WTC11 (cell line): ENCODE measurements around the gene KIF26A. TPM values are rescaled to one million over a fixed set of nuclear protein-coding genes. Genes with fewer than 3 reads are reported as not detected.

Experiments
- ATAC-seq: fragments of 200-7000 bp; cut with Tn5 transposase; 2 replicates; pipeline ENCODE4 v1.10.0; 2021; ENCODE audit warnings: mild to moderate bottlenecking, moderate library complexity
- CTCF ChIA-PET: fragments of 300-600 bp; sonication (Branson Sonifier 250); formaldehyde crosslinking; loops from one replicate; lab custom pipeline; 2021; ENCODE audit warnings: antibody characterized with exemption; lab: Charles Lee
- POLR2A ChIA-PET: fragments of 350-600 bp; sonication (Branson Sonifier 250); formaldehyde crosslinking; loops from one replicate; lab custom pipeline; 2021; ENCODE audit warnings: antibody characterized with exemption; lab: Charles Lee
- DNase-seq: peaks from one replicate; pipeline ENCODE4 v3.0.0; 2021; ENCODE audit warnings: low spot score
- H3K27ac Mint-ChIP-seq: 2 replicates; pipeline ENCODE4 v1.8.0; 2021; ENCODE audit warnings: mixed read lengths
- H3K27me3 Mint-ChIP-seq: 2 replicates; pipeline ENCODE4 v1.8.0; 2021; ENCODE audit warnings: low read depth, mild to moderate bottlenecking, moderate library complexity, mixed read lengths
- H3K36me3 Mint-ChIP-seq: 2 replicates; pipeline ENCODE4 v1.8.0; 2021; ENCODE audit warnings: mixed read lengths
- H3K4me1 Mint-ChIP-seq: 2 replicates; pipeline ENCODE4 v1.8.0; 2022; ENCODE audit warnings: mixed read lengths
- H3K4me3 Mint-ChIP-seq: 2 replicates; pipeline ENCODE4 v1.8.0; 2021; ENCODE audit warnings: mild to moderate bottlenecking, moderate library complexity, mixed read lengths
- H3K9me3 Mint-ChIP-seq: 2 replicates; pipeline ENCODE4 v1.8.0; 2021; ENCODE audit warnings: mixed read lengths
- CREB1 ChIP-seq: sonication (generic); formaldehyde crosslinking; IDR thresholded peaks from 2 replicates; pipeline ENCODE4 v1.8.0; 2023; ENCODE audit warnings: mild to moderate bottlenecking, missing genetic modification reagents
- JAZF1 ChIP-seq: fragments of 250-450 bp; sonication (Bioruptor Pico); IDR thresholded peaks from 2 replicates; pipeline ENCODE4 v1.9.0; 2021; ENCODE audit warnings: moderate library complexity, mild to moderate bottlenecking, inconsistent platforms
- JUN ChIP-seq: sonication (generic); formaldehyde crosslinking; IDR thresholded peaks from 2 replicates; pipeline ENCODE4 v1.8.0; 2023; ENCODE audit warnings: mild to moderate bottlenecking, missing genetic modification reagents
- NFATC4 ChIP-seq: fragments of 250-450 bp; sonication (Bioruptor Pico); IDR thresholded peaks from 2 replicates; pipeline ENCODE4 v1.9.0; 2021; ENCODE audit warnings: mild to moderate bottlenecking
- NR1H2 ChIP-seq: sonication (generic); formaldehyde crosslinking; IDR thresholded peaks from 2 replicates; pipeline ENCODE4 v1.9.0; 2021; ENCODE audit warnings: mild to moderate bottlenecking, moderate library complexity, missing genetic modification reagents
- ZNF121 ChIP-seq: sonication (generic); formaldehyde crosslinking; IDR thresholded peaks from 2 replicates; pipeline ENCODE4 v1.8.0; 2023; ENCODE audit warnings: missing genetic modification reagents
- ZNF138 ChIP-seq: sonication (generic); formaldehyde crosslinking; conservative IDR thresholded peaks from 2 replicates; pipeline ENCODE4 v1.8.1; 2022; ENCODE audit warnings: mild to moderate bottlenecking, moderate library complexity, missing genetic modification reagents
- ZNF671 ChIP-seq: fragments of 250-450 bp; sonication (Bioruptor Pico); IDR thresholded peaks from 2 replicates; pipeline ENCODE4 v1.8.0; 2021; ENCODE audit warnings: mild to moderate bottlenecking
- total RNA-seq: library from RNA; stranded (reverse); gene quantifications from 3 replicates; pipeline ENCODE4 v1.2.3, GENCODE V29; 2021
- TF ChIP-seq, protein P1 (sequence below): fragments of 200-600 bp; IDR thresholded peaks from 2 replicates; pipeline ENCODE4 v1.8.0; 2022; ENCODE audit warnings: antibody characterized with exemption
- TF ChIP-seq, protein P2 (sequence below): sonication (generic); formaldehyde crosslinking; IDR thresholded peaks from 2 replicates; pipeline ENCODE4 v1.8.1; 2023; ENCODE audit warnings: mild to moderate bottlenecking, missing genetic modification reagents
- TF ChIP-seq, protein P3 (sequence below): sonication (generic); formaldehyde crosslinking; IDR thresholded peaks from 2 replicates; pipeline ENCODE4 v1.8.0; 2022; ENCODE audit warnings: missing genetic modification reagents
- TF ChIP-seq, protein P4 (sequence below): fragments of 250-450 bp; sonication (Bioruptor Pico); conservative IDR thresholded peaks from 2 replicates; pipeline ENCODE4 v1.9.0; 2021; ENCODE audit warnings: mild to moderate bottlenecking
- TF ChIP-seq, protein P5 (sequence below): fragments of 250-450 bp; sonication (Bioruptor Pico); IDR thresholded peaks from 2 replicates; pipeline ENCODE4 v1.9.0; 2021; ENCODE audit warnings: moderate library complexity, mild to moderate bottlenecking, inconsistent platforms, borderline replicate concordance
- TF ChIP-seq, protein P6 (sequence below): fragments of 250-450 bp; sonication (Bioruptor Pico); IDR thresholded peaks from 2 replicates; pipeline ENCODE4 v1.8.0; 2021; ENCODE audit warnings: mild to moderate bottlenecking
- TF ChIP-seq, protein P7 (sequence below): sonication (generic); formaldehyde crosslinking; IDR thresholded peaks from 2 replicates; pipeline ENCODE4 v1.8.1; 2022; ENCODE audit warnings: mild to moderate bottlenecking, moderate library complexity, missing genetic modification reagents
- TF ChIP-seq, protein P8 (sequence below): fragments of 250-450 bp; sonication (Bioruptor Pico); IDR thresholded peaks from 2 replicates; pipeline ENCODE4 v2.1.2; 2022; ENCODE audit warnings: mild to moderate bottlenecking, moderate library complexity

Gene KIF26A
- total RNA-seq, 1 experiment from 2014 or later = 53.4 TPM

DNA sequence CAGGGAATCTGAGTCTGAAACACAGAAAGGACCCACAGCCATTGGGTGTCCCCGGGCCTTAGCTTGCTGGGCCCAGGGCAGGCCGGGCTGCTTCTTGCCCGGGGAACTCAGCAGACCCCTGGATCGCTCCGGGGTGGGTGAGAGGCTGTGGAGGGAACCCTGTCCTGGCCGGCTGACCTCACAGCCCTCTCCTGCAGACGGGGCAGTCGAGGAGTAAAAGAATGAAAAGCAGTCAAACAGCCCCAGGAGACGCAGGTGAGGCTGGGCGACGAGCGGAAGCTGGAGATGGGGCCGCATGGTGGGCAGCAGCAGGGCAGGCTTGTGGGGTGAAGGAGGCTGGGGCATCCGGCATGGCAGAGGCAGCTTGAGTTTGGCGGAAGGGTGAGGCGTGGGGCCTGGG is 57.0 kb downstream of the KIF26A start:
- no peak overlapping the region for H3K4me3 Mint-ChIP-seq
- CTCF ChIA-PET = interaction anchor here (1.1 to 1.6 kb wide), 5 partner anchors 9 to 175 kb away, joined by 3 to 10 read pairs (median 3); no protein-coding TSS in a partner anchor
- no peaks in the 10 kb centered on the region for H3K36me3 Mint-ChIP-seq
- ATAC-seq = no peak
- POLR2A ChIA-PET = no interaction called here
- TF ChIP-seq JUN (CRISPR knock-in tag) (no peak), ZNF671 (CRISPR knock-in tag) (no peak), ZNF121 (CRISPR knock-in tag) (no peak)
- TF ChIP-seq, all 79 proteins: peak for 0
- DNase-seq = no peak
- peaks cover 5% of the 10 kb centered on the region; the same call in 1 of the 2 replicates for H3K4me1 Mint-ChIP-seq
- H3K27ac Mint-ChIP-seq = peak overlapping the region; percentile 72; the same call in 1 of the 2 replicates
- no peaks in the 10 kb centered on the region for H3K9me3 Mint-ChIP-seq
- H3K27me3 Mint-ChIP-seq = no peaks in the 10 kb centered on the region

DNA sequence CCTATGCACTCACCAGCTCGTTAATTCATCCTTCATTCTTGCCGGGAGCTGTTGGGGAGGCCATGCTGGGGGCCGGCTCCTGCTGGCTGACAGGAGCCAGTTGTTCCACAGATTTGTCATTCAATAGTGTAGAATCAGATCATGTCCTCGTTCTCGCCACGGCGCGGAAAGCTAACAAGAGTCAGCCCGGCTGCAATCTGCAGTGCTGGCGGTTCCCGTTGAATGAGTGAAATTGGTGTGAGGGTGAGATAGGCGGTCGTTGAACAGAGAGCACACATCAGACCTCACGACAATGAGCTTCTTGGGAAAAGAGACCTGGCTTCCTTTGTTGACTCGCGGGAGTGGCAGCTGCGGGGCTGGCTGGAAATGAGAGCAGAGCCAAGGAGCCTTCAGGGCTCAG is 57.5 kb downstream of the KIF26A start:
- CTCF ChIA-PET = interaction anchor here (0.9 to 1.6 kb wide), 6 partner anchors 9 to 175 kb away, joined by 3 to 10 read pairs (median 4); no protein-coding TSS in a partner anchor
- DNase-seq (no peak), ATAC-seq (no peak)
- H3K9me3 Mint-ChIP-seq = no peaks in the 10 kb centered on the region
- no peaks in the 10 kb centered on the region for H3K27me3 Mint-ChIP-seq
- H3K27ac Mint-ChIP-seq = peak overlapping the region; percentile 72
- POLR2A ChIA-PET = no interaction called here
- H3K4me3 Mint-ChIP-seq = no peak overlapping the region
- H3K36me3 Mint-ChIP-seq = no peaks in the 10 kb centered on the region
- TF ChIP-seq, protein P1, sequence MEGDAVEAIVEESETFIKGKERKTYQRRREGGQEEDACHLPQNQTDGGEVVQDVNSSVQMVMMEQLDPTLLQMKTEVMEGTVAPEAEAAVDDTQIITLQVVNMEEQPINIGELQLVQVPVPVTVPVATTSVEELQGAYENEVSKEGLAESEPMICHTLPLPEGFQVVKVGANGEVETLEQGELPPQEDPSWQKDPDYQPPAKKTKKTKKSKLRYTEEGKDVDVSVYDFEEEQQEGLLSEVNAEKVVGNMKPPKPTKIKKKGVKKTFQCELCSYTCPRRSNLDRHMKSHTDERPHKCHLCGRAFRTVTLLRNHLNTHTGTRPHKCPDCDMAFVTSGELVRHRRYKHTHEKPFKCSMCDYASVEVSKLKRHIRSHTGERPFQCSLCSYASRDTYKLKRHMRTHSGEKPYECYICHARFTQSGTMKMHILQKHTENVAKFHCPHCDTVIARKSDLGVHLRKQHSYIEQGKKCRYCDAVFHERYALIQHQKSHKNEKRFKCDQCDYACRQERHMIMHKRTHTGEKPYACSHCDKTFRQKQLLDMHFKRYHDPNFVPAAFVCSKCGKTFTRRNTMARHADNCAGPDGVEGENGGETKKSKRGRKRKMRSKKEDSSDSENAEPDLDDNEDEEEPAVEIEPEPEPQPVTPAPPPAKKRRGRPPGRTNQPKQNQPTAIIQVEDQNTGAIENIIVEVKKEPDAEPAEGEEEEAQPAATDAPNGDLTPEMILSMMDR = no peak
- TF ChIP-seq NR1H2 (CRISPR knock-in tag) = no peak
- no peak for TF ChIP-seq NFATC4 (CRISPR knock-in tag)
- TF ChIP-seq ZNF138 (CRISPR knock-in tag) = no peak
- TF ChIP-seq, protein P2, sequence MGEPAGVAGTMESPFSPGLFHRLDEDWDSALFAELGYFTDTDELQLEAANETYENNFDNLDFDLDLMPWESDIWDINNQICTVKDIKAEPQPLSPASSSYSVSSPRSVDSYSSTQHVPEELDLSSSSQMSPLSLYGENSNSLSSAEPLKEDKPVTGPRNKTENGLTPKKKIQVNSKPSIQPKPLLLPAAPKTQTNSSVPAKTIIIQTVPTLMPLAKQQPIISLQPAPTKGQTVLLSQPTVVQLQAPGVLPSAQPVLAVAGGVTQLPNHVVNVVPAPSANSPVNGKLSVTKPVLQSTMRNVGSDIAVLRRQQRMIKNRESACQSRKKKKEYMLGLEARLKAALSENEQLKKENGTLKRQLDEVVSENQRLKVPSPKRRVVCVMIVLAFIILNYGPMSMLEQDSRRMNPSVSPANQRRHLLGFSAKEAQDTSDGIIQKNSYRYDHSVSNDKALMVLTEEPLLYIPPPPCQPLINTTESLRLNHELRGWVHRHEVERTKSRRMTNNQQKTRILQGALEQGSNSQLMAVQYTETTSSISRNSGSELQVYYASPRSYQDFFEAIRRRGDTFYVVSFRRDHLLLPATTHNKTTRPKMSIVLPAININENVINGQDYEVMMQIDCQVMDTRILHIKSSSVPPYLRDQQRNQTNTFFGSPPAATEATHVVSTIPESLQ (CRISPR knock-in tag) = no peak
- TF ChIP-seq, protein P3, sequence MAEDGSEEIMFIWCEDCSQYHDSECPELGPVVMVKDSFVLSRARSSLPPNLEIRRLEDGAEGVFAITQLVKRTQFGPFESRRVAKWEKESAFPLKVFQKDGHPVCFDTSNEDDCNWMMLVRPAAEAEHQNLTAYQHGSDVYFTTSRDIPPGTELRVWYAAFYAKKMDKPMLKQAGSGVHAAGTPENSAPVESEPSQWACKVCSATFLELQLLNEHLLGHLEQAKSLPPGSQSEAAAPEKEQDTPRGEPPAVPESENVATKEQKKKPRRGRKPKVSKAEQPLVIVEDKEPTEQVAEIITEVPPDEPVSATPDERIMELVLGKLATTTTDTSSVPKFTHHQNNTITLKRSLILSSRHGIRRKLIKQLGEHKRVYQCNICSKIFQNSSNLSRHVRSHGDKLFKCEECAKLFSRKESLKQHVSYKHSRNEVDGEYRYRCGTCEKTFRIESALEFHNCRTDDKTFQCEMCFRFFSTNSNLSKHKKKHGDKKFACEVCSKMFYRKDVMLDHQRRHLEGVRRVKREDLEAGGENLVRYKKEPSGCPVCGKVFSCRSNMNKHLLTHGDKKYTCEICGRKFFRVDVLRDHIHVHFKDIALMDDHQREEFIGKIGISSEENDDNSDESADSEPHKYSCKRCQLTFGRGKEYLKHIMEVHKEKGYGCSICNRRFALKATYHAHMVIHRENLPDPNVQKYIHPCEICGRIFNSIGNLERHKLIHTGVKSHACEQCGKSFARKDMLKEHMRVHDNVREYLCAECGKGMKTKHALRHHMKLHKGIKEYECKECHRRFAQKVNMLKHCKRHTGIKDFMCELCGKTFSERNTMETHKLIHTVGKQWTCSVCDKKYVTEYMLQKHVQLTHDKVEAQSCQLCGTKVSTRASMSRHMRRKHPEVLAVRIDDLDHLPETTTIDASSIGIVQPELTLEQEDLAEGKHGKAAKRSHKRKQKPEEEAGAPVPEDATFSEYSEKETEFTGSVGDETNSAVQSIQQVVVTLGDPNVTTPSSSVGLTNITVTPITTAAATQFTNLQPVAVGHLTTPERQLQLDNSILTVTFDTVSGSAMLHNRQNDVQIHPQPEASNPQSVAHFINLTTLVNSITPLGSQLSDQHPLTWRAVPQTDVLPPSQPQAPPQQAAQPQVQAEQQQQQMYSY (CRISPR knock-in tag) = no peak
- TF ChIP-seq, protein P4, sequence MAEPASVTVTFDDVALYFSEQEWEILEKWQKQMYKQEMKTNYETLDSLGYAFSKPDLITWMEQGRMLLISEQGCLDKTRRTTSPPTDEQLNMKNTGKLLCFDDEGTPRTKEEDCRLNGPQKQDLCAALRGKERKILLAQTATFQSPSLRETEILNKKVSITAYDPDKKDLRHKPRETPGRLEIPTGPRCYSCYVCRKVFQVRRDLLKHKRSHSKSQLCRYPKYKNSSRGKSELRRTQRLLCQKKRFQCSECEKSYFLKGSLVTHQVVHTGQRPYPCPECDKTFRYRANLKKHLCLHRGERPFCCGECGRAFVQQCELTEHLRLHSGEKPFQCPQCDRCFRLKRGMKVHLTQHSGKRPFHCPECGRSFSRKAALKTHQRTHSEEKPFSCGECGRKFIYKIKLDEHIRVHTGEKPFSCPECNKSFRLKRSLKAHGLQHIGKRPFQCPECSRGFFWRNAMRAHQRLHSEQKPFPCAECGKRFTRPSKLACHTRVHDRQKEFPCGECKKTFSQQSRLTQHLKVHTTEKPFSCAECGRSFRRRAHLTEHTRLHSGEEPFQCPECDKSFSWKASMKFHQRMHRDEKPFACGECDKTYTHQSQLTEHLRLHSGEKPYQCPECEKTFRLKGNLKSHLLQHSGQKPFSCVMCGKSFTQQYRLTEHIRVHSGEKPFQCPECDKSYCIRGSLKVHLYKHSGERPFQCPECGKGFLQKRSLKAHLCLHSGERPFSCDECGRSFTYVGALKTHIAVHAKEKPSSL = no peak
- TF ChIP-seq, protein P5, sequence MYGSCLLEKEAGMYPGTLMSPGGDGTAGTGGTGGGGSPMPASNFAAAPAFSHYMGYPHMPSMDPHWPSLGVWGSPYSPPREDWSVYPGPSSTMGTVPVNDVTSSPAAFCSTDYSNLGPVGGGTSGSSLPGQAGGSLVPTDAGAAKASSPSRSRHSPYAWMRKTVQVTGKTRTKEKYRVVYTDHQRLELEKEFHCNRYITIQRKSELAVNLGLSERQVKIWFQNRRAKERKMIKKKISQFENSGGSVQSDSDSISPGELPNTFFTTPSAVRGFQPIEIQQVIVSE (CRISPR knock-in tag) = no peak
- no peak for TF ChIP-seq JAZF1 (CRISPR knock-in tag)
- TF ChIP-seq, protein P6, sequence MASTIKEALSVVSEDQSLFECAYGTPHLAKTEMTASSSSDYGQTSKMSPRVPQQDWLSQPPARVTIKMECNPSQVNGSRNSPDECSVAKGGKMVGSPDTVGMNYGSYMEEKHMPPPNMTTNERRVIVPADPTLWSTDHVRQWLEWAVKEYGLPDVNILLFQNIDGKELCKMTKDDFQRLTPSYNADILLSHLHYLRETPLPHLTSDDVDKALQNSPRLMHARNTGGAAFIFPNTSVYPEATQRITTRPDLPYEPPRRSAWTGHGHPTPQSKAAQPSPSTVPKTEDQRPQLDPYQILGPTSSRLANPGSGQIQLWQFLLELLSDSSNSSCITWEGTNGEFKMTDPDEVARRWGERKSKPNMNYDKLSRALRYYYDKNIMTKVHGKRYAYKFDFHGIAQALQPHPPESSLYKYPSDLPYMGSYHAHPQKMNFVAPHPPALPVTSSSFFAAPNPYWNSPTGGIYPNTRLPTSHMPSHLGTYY (CRISPR knock-in tag) = no peak
- TF ChIP-seq, protein P7, sequence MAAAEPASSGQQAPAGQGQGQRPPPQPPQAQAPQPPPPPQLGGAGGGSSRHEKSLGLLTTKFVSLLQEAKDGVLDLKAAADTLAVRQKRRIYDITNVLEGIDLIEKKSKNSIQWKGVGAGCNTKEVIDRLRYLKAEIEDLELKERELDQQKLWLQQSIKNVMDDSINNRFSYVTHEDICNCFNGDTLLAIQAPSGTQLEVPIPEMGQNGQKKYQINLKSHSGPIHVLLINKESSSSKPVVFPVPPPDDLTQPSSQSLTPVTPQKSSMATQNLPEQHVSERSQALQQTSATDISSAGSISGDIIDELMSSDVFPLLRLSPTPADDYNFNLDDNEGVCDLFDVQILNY (CRISPR knock-in tag) = no peak
- TF ChIP-seq, protein P8, sequence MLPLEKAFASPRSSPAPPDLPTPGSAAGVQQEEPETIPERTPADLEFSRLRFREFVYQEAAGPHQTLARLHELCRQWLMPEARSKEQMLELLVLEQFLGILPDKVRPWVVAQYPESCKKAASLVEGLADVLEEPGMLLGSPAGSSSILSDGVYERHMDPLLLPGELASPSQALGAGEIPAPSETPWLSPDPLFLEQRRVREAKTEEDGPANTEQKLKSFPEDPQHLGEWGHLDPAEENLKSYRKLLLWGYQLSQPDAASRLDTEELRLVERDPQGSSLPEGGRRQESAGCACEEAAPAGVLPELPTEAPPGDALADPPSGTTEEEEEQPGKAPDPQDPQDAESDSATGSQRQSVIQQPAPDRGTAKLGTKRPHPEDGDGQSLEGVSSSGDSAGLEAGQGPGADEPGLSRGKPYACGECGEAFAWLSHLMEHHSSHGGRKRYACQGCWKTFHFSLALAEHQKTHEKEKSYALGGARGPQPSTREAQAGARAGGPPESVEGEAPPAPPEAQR (CRISPR knock-in tag) = no peak
- TF ChIP-seq CREB1 (CRISPR knock-in tag) = no peak
- peaks cover 5% of the 10 kb centered on the region; the same call in 1 of the 2 replicates for H3K4me1 Mint-ChIP-seq
